Measurements from ENCODE around the gene MEF2D. TPM values are rescaled to one million over a fixed set of nuclear protein-coding genes. Genes with fewer than 3 reads are reported as not detected.

MEF2D gene
- total and polyA plus RNA-seq, 10 donors: 7.4 to 103 (median 61.6) TPM

DNA sequence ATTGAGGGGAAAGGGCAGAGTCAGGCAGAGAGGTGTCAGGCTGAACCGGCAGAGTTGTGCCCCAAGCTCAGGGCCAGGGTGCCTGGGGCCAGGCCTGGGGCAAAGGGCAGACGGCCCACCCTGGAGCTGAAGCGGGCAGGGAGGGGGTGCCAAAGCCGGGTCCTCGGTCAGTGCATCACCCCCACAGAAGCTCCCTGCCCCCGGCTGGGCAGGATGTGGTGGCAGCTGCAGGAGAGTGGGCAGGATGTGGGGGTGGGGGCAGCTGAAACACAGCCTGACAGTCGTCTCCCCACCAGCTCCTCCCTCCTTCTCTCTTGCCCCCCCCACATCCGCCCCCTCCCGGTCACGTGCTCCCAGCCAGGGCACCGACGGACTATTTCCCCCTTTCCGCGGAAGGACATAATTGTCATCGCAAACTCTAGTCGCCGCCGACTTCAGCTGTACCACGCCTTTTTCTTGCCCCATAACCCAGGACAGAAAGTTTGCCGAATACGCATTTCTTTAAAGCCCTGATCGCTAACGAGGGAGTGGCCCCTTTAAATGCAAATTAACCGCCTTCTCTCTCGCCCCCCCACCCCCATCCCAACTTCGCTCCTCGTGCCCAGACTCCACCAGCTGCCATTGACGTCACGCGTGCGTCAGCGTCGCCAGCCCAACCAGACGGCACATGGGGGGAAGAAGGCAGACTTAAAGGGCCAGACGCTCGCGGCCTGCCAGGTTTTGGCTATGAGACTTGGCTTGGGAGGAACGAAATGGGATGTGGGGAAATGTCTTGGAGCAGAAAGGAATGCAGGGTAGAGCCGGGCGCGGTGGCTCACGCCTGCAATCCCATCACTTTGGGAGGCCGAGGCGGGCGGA, 4.5 kb upstream of the MEF2D start:
- intact Hi-C loops (cut with DNase I; ENCODE audit: low total_unique reads): no loop called here

DNA sequence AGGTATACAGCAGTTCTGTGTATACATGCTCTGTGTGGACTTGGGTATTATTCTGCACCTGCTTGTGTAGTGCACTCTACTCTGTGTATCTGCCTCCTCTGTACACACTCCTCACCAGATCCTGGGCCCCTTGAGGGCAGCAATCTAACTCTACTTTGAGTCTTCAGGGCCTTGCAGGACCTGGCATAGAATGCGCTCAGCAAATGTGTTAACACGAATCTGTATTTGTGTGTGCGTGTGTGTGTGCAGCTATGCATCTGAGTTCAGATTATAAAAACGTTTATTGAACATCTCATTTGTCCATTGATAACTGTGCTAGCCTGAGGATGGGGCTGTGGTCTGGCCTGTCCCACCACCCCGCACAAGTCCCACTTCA, 3.9 kb upstream of the MEF2D start:
- intact Hi-C loops (cut with DNase I; ENCODE audit: low total_unique reads): no loop called here
- Histone ChIP-seq H3K4me1 (peaks cover 42 to 83% (median 60%) of the 10 kb centered on the region in 6 donors), H3K27me3 (replicated peaks in 1 of 7) (no peaks in the 10 kb centered on the region), H3K4me3 (peak overlapping the region in 4 of 8 donors; percentile 20 to 66 (median 32)), H3K27ac (peak overlapping the region; percentile 99 to 100 (median 100)), H3K9me3 (no peaks in the 10 kb centered on the region), H3K36me3 (no peaks in the 10 kb centered on the region)
- TF ChIP-seq, protein P1, sequence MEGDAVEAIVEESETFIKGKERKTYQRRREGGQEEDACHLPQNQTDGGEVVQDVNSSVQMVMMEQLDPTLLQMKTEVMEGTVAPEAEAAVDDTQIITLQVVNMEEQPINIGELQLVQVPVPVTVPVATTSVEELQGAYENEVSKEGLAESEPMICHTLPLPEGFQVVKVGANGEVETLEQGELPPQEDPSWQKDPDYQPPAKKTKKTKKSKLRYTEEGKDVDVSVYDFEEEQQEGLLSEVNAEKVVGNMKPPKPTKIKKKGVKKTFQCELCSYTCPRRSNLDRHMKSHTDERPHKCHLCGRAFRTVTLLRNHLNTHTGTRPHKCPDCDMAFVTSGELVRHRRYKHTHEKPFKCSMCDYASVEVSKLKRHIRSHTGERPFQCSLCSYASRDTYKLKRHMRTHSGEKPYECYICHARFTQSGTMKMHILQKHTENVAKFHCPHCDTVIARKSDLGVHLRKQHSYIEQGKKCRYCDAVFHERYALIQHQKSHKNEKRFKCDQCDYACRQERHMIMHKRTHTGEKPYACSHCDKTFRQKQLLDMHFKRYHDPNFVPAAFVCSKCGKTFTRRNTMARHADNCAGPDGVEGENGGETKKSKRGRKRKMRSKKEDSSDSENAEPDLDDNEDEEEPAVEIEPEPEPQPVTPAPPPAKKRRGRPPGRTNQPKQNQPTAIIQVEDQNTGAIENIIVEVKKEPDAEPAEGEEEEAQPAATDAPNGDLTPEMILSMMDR (IDR thresholded peaks at IDR 0.05 in 8 of 11, conservative IDR thresholded peaks at IDR 0.05 in 3 of 11): no peak
- no peak for TF ChIP-seq POLR2A (IDR thresholded peaks at IDR 0.05)
- no peak for TF ChIP-seq POLR2AphosphoS5 (IDR thresholded peaks at IDR 0.05)
- DNase-seq: no peak
- WGBS, 5 donors: 13 to 20% (median 17%) methylated on average over 5 of the region's 5 CpGs

More for the DNA sequence above, 4.5 kb upstream of the MEF2D start:
- DNase-seq: peak; percentile 100
- peak overlapping the region in 6 of 8 donors; percentile 15 to 66 (median 26) for H3K4me3 ChIP-seq
- 4 to 7% (median 6%) methylated on average over 40 to 45 of the region's 45 CpGs for WGBS, 5 donors
- no peaks in the 10 kb centered on the region for H3K27me3 ChIP-seq (replicated peaks in 1 of 7)
- peak overlapping the region; percentile 99 to 100 (median 100) for H3K27ac ChIP-seq
- H3K36me3 ChIP-seq: no peaks in the 10 kb centered on the region
- no peaks in the 10 kb centered on the region for H3K9me3 ChIP-seq
- TF ChIP-seq POLR2AphosphoS5 (IDR thresholded peaks at IDR 0.05): peak; percentile 90 to 94 (median 91)
- peak in 2 of 3 donors; percentile 16 to 36 for TF ChIP-seq POLR2A (IDR thresholded peaks at IDR 0.05)
- TF ChIP-seq, protein P1 (IDR thresholded peaks at IDR 0.05 in 8 of 11, conservative IDR thresholded peaks at IDR 0.05 in 3 of 11): peak in 2 of 11 experiments; percentile 11 to 16
- H3K4me1 ChIP-seq: peaks cover 42 to 86% (median 60%) of the 10 kb centered on the region in 6 donors

DNA sequence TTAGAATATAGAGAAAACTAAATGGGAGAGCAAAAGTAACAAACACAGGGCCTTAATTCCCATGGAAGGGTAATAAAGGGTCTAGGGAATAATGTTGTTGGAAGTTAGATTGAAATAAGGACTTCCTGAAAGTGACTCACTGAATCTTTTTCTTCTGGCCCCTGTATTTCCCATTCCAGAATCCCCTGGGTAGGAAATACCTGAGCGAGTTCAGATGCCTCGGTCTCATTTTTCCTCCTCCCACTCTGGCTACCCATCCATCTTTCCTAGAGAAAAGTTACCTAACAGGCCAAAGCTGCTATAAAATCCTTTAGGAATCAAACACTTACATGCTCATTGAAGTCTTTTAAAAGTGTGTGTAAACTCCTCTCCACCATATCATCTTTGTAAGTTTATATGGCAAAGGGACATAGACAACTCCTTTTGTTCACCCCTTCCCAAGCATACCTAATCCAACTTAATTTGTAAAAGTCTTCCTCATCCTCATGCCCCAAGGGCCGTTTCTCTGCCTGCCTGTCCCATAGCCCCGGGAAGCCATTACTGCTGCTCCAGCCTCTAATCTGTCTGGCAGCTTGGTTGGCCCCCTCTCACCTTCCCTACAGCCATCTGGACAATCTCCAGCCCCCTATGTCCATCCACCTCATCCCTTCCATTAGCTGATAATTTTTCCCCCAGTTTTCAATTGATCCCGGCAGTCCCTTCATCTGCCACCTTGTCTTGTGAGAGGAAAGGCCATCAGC, 3.3 kb upstream of the MEF2D start:
- peak; percentile 64 for DNase-seq
- H3K27ac ChIP-seq: peak overlapping the region; percentile 99 to 100 (median 100)
- H3K4me1 ChIP-seq: peaks cover 46 to 83% (median 63%) of the 10 kb centered on the region in 6 donors
- intact Hi-C loops (cut with DNase I; ENCODE audit: low total_unique reads): no loop called here
- no peaks in the 10 kb centered on the region for H3K36me3 ChIP-seq
- 54 to 68% (median 64%) methylated on average over 5 of the region's 5 CpGs for WGBS, 5 donors
- no peaks in the 10 kb centered on the region for H3K9me3 ChIP-seq
- TF ChIP-seq, protein P1 (IDR thresholded peaks at IDR 0.05 in 8 of 11, conservative IDR thresholded peaks at IDR 0.05 in 3 of 11): no peak
- no peak for TF ChIP-seq POLR2A (IDR thresholded peaks at IDR 0.05)
- no peak for TF ChIP-seq POLR2AphosphoS5 (IDR thresholded peaks at IDR 0.05)
- H3K27me3 ChIP-seq (replicated peaks in 1 of 7): no peaks in the 10 kb centered on the region
- H3K4me3 ChIP-seq: peak overlapping the region in 1 of 8 donors; percentile 66

All from spleen (tissue), 11 donors.